ENCODE data around the gene REM2.
"Not testable (repeated sequence)": the region's sequence is repeated elsewhere in the genome, so short reads cannot be mapped to it uniquely, and the experiment has no call there.

Gene REM2

DNA sequence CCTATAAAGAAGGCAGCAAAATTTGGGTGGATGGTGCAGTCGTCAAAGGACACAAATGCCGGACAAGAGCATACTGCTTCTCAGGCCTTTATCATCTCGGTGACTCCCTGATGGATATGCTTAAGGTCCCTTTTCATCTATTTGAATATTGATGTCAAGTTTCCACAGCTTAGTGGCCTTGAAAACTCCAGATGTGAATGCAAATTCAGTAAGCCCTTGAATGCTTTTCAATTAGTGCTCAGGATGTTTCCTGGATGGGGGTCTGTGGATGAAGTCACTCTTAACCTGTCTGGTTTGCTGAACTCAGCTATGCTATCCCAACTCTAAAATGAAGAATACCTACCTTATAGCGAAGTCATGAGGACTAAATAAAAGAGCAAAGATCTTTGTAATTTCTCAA lies 10.7 kb downstream of the REM2 start:
- FAIRE-seq (no peak), DNase-seq (ENCODE audit: insufficient read length, low spot score) (no peak)

DNA sequence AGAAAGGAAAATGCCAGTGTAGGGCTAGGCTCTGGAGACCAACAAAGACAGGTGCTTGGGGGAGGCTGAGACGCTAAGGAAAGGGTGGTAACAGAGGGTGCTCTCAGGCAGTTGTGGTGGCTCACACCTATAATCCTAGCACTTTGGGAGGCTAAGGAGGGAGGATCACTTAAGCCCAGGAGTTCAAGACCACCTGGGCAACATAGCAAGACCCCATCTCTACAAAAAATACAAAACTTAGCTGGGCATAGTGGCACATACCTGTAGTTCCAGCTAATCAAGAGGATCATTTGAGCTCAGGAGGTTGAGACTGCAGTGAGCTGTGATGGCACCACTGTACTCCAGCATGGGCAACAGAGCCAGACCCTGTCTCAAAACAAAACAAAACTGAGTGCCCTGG lies 12.4 kb downstream of the REM2 start:
- DNase-seq (ENCODE audit: insufficient read length, low spot score) (no peak), FAIRE-seq (no peak)

DNA sequence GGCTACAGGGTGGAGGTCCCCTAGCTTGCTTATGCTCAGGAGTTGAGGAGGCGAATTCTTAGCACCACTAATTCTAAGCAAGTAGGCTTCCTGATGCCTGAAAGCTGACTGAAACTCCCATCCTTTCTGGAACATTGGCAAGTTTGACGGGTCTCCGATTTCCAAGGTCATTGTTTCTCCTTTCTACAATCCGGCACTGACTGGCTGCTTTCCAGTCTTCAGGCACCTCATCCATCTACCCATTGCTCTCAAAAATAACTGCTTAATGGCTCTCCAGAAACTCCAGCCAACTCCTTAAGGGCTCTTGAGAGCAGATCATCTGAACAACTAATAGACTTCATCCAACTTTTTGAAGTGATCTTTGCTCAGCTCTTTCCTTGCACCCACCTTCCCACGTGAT lies 13.3 kb downstream of the REM2 start:
- FAIRE-seq: no peak
- DNase-seq (ENCODE audit: insufficient read length, low spot score): no peak

DNA sequence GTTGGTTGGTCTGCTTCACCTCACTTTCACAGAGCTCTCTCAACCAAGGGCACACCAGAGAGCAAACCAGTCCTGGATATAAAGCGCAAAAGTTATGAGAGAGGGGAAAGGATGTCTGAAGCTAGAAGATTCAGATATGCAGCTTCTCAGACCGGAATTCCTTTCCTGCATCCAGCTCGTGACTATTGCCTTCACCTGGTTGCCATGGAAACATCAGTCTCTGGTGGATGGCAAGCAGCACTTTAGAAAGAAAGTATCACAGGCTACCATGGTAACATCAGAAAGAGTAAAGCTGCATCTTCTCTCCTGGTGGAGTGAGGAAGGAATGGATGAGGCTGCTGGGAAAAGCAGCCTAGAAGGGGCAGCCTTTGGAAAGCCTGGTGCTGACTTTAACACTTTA lies 13.7 kb downstream of the REM2 start:
- FAIRE-seq (no peak), DNase-seq (ENCODE audit: insufficient read length, low spot score) (no peak)

GRCh38 chr14:22897357-22897756 lies 14.3 kb downstream of the REM2 start:
- FAIRE-seq: no peak

GRCh38 chr14:22898302-22899090 lies 15.5 kb downstream of the REM2 start:
- no peak for FAIRE-seq

More at GRCh38 chr14:22897357-22897756, 14.3 kb downstream of the REM2 start:
- DNase-seq (ENCODE audit: insufficient read length, low spot score): no peak

GRCh38 chr14:22900081-22900799 lies 17.2 kb downstream of the REM2 start:
- FAIRE-seq: peak; percentile 83

More at GRCh38 chr14:22898302-22899090, 15.5 kb downstream of the REM2 start:
- no peak for DNase-seq (ENCODE audit: insufficient read length, low spot score)

GRCh38 chr14:22901799-22902198 lies 18.8 kb downstream of the REM2 start:
- no peak for DNase-seq (ENCODE audit: insufficient read length, low spot score)
- no peak for FAIRE-seq

More at GRCh38 chr14:22900081-22900799, 17.2 kb downstream of the REM2 start:
- no peak for DNase-seq (ENCODE audit: insufficient read length, low spot score)

- FAIRE-seq (no peak), DNase-seq (ENCODE audit: insufficient read length, low spot score) (no peak)
Measured at GRCh38 chr14:22903742-22904087, 20.7 kb downstream of the REM2 start.

DNA sequence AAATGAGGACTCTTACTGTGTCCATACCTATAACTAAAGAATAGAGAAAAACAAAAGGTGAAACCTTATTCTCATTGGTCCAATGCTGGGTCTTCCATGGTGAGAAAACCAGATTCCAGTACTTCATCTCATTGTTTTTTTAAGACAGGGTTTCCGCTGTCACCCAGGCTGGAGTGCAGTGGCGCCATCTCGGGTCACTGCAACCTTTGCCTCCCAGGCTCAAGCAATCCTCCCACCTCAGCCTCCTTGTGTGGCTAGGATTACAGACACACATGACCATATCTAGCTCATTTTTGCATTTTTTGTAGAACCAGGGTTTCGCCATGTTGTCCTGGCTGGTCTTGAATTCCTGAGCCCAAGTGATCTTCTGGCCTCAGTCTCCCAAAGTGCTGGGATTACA lies 22.6 kb downstream of the REM2 start:
- FAIRE-seq: no peak

GRCh38 chr14:22906073-22906472 lies 23.1 kb downstream of the REM2 start:
- no peak for FAIRE-seq
- no peak for DNase-seq (ENCODE audit: insufficient read length, low spot score)

More for the DNA sequence above, 22.6 kb downstream of the REM2 start:
- no peak for DNase-seq (ENCODE audit: insufficient read length, low spot score)

DNA sequence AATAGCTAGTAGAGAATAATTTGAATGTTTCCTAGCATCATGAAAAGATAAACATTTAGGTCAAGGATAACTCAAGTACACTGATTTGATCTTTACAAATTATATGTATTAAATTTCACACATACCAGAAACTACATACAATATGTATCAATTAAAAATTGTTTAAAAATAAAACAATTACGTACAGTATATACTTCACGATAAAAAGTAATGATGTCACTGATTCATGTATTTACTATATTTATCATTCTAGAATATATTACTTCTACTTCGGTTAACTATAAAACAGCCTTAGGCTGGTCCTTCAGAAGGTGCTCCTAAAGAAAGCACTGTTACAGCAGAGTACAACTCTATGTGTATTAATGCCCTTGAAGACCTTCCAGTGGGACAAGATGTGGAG lies 24.4 kb downstream of the REM2 start:
- FAIRE-seq: no peak
- no peak for DNase-seq (ENCODE audit: insufficient read length, low spot score)

DNA sequence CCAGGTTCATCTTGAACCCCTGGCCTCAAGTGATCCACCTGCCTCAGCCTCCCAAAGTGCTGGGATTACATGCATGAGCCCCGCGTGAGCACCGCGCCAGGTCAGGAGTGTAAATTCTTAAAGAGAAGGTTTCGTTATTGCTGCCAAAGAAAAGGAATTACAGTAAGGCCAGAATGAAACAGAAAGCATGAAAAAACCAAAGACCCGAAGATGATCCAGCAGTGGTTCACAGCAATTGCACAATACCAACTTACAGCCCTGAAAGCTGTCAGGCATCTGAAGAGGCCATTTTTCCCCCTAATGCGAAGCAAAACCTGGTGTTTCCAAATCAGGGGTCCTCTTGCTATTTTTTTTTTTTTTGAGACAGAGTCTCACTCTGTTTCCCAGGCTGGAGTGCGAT lies 25.6 kb downstream of the REM2 start:
- no peak for DNase-seq (ENCODE audit: insufficient read length, low spot score)
- FAIRE-seq: no peak

DNA sequence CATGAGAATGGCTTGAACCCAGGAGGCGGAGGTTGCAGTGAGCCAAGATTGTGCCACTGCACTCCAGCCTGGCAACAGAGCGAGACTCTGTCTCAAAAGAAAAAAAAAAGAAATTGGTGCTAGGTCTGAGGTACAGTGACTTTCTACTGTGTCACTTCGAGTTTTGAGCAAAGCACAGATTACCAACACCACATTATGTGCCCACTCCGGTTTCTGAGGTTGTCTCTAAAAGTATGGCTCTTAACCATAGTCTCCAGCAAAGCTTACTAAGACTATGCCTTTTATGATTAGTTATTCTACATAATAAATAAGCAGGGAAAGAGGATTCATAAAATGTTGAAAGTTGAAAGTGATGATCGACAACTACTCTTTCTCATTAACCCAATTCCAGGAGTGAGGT lies 27.9 kb downstream of the REM2 start:
- DNase-seq (ENCODE audit: insufficient read length, low spot score) (no peak), FAIRE-seq (no peak)

DNA sequence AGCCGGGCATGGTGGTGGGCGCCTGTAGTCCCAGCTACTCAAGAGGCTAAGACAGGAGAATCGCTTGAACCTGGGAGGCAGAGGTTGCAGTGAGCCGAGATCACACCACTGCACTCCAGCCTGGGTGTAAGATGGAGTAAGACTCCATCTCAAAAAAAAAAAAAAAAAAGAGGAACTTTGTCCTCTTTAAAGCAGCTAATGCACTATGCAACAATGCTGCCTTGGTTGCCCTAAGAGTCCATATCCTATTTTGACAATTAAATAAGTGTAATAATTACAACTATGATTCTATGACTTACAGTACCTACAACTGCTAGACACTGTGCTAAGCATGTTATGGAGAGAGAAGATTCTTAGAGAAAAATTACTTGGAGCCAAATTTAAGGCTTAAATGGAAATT lies 31.8 kb downstream of the REM2 start:
- FAIRE-seq; DNase-seq (ENCODE audit: insufficient read length, low spot score): not testable (repeated sequence)

GRCh38 chr14:22915886-22916521 lies 33.0 kb downstream of the REM2 start:
- no peak for FAIRE-seq

DNA sequence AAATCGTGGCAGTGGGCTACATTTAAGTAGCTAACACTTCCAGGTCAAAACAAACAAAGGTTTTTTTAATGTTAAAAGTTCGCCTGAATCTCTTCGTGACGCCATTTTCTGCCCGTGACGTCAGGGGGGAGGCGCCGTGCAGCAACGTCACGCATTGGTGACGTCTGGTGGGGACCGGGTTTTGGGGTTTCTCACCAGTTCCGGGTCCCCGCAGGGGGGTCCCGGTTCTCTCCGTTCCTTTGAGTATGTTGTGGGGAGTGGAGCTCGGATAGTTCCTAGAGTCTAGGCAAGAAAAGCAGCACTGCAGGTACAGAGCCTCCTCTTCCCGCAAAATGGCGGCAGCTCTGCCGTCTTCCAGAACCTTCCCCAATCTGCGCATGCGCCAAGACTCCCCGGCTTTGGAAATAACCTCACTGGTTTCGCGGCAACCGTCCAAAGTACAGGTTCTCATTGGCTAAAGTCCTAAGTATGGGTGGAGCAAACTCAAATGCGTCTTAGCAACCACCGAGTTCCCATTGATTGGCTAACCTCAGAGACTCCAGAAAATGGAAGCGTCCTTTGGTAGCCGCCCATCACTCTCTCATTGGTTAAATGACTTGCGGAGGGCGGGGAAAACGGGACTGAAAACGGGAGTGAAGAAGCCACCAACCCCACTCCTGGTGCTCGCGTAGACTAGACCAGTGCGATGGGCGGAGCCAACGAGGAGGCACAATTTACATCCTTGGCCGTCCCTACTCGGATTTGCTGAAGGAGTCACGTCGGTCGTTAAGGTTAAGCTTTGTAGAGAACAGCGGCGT lies 36.0 kb downstream of the REM2 start, which contains the start of gene RBM23:
RBM23 (minus strand) TSS at position 346 of the 797 bp plus-strand sequence.
- FAIRE-seq: peak; percentile 94
- DNase-seq (ENCODE audit: insufficient read length, low spot score): peak; percentile 80

More at GRCh38 chr14:22915886-22916521, 33.0 kb downstream of the REM2 start:
- DNase-seq (ENCODE audit: insufficient read length, low spot score): no peak

DNA sequence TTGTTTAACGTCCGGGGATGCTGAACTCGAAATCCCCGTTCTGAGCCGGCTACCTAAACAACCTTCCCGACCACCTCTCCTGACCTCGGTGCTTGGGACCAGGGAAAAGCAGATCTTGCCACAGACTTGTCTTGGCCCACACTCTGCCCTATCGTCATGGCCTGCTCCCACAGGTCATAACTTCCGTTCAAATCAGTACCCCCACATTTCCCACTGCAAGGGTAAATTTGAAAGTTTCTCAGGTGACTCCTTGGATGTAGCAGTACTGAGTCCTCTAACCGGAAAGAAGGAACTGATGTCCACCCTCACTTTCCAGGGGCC lies 36.5 kb downstream of the REM2 start:
- no peak for DNase-seq (ENCODE audit: insufficient read length, low spot score)
- FAIRE-seq: no peak

GRCh38 chr14:22920697-22921096 lies 37.7 kb downstream of the REM2 start:
- FAIRE-seq: no peak
- no peak for DNase-seq (ENCODE audit: insufficient read length, low spot score)

DNA sequence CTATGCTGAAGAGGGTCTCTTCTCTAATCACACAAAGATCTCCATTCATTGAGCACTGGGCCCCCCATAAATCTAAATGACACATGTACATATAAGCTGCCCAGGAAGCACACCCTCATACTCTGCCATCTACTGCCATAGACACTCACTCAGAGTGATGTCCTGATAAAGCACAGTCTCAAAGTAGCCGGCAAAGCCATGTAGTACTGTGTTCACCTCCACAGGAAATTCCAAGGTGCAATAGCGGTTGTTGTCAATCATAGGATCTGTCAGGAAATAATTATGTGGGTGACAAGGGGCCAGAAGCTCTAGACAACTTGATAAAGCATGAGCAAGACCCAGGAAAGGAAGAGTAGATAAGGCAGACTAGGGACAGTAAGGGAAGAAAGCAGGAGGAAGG lies 39.3 kb downstream of the REM2 start:
- DNase-seq (ENCODE audit: insufficient read length, low spot score) (no peak), FAIRE-seq (no peak)

DNA sequence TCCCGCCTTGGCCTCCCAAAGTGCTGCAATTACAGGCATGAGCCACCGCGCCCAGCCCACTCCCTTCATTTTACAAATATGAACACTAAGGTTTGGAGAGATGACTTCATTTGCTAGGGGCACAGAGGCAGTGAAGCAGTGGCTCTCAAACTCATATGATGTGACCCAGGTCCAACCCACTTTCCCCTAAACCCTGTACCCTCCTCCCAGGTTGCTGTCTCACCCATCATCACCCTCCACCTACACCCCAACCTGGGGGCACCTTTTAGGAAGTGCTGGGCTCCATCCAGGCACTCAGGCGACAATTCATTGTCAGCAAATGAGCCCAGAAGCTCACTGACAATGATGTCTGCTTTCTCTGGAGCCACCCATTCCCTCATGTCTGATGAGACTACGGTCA lies 40.7 kb downstream of the REM2 start:
- DNase-seq (ENCODE audit: insufficient read length, low spot score) (no peak), FAIRE-seq (no peak)

Measured in GM19239 (cell line).